ENCODE results near the gene HDAC4. TPM values are rescaled to one million over a fixed set of nuclear protein-coding genes. Genes with fewer than 3 reads are reported as not detected.

The HDAC4 gene
- polyA plus RNA-seq, result 1.7 and 2.1 TPM in 2 replicates

GRCh38 chr2:239400596-239401066 lies at the start of gene HDAC4:
Gene HDAC4, minus strand, starts transcription at chr2:239401020. Its CDS starts 48,321 bp downstream, at chr2:239352699.

Data from Purkinje cell (primary cell).